NCI-H2029 treated with DMSO at 0.1 percent for 48 hours (cell line): ENCODE data around the gene IMMP2L.

ENCODE experiments used
- DNase-seq: peaks from one replicate; lab custom pipeline; 2025; lab: John Stamatoyannopoulos, UW

IMMP2L gene

DNA sequence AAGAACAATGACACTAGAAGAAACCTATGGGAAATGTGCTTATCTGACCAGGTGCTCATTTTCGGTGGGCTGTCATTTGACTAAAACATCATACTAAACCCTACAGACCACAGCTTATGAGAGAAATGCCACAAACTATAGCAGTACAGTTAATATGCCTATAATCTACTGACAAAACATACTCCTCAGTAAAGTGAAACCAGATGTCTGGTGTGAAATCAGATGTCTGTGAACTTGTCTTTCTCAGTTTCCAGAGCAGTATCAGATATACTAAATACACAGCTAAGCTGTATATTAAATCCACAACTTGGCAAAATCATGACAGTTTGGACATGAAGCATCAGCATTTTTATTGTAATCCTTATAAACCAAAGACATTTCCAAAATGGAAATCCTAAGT is 3.3 kb downstream of the IMMP2L start:
- DNase-seq, result no peak

DNA sequence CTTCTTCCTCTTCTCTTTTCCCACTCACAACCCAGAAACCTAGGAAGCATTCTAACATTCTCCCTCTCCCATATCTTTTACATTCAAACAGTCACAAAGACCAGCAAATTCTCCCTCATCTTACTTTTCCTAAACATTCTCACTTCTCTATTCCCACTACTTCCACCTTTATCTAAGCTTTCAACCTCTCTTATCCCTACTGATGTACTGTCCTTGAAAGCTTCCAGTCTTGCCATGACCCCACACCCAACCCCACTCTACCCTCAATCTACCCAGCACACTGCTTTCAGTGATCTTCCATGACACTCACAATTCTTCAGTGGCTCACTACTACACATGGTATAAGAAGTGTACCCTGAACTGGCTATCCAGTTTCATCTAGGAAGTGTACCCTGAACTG is 5.3 kb downstream of the IMMP2L start:
- DNase-seq, result no peak

DNA sequence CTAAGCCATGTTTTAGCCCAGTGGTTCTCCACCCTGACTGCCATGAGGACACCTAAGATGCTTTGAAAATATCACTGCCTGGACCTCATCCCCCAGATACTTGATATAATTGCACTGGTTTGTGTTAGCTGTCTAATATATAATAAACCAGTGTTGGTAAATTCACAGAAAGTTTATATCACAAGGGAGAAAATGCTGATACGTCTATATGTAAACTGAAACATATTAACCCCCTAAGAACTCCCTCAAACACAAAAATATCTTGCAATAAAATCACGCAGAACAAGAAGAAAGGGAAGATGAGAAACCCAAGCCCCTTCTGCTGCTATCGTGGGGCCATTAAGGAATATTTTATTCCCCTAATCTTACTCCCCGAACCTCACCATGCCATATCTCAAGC is 8.2 kb downstream of the IMMP2L start:
- no peak for DNase-seq

DNA sequence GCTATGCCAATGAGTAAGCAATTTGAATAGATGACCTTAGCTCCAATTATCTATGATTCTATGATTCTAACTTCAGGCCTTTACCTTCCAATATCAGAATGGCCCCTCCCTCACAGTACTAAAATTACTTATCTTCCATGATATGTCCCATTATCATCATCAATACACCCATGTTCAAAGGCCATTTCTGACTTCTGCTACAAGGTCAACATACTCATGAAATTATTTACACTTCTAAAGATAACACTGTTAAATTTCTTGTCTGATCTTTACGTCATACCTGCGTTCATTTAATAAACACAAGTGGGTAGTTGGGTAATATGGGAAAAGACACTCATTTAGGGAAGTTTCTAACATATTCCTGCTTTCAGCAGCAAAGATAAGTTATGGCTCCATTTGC is 21.2 kb downstream of the IMMP2L start:
- no peak for DNase-seq

DNA sequence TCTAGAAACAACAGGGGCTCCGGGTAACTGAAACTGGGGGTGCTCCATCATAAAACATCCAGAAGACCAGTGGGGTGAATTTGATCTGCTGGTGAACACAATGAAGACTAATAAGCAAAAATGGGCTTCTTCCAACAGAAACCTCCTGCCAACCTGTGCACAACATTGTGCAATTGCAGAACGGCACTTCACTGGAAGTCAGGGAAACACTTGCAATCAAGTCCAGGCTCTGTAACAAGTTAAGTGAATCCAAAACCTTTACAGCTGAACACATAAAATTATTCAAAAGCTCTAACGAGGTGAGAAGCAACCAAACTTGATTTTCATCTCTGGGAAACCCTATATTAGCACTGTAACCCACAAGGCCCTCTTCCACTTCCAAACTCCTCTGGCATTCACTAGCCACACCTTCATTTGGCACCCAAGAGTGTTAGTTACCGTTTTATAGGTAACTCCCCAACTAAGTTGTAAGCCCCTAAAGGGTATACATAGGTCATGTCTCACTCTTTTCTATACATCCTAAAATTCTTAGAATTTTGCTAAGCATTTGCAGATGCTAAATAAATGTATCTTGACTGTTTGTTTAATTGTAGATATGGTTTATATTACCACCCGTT is 22.0 kb downstream of the IMMP2L start:
- no peak for DNase-seq

DNA sequence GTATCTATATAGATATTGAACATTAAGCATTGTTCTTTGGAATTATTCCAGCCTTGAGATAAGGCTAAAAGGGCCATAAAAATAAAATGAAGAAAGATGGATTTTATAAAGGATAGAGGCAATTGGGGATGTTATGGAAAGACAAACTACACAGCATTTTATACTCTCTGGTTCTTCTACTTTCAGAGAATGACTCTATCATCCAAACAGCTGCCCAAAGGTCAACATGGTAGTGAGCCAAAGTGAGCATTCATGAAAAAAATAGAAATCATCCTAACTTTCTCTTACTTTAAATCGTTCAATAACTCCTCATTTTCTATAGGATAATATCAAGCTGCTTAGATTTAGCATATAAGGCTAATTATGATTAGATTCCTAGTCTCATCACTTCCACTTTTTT is 25.2 kb downstream of the IMMP2L start:
- DNase-seq, result no peak

DNA sequence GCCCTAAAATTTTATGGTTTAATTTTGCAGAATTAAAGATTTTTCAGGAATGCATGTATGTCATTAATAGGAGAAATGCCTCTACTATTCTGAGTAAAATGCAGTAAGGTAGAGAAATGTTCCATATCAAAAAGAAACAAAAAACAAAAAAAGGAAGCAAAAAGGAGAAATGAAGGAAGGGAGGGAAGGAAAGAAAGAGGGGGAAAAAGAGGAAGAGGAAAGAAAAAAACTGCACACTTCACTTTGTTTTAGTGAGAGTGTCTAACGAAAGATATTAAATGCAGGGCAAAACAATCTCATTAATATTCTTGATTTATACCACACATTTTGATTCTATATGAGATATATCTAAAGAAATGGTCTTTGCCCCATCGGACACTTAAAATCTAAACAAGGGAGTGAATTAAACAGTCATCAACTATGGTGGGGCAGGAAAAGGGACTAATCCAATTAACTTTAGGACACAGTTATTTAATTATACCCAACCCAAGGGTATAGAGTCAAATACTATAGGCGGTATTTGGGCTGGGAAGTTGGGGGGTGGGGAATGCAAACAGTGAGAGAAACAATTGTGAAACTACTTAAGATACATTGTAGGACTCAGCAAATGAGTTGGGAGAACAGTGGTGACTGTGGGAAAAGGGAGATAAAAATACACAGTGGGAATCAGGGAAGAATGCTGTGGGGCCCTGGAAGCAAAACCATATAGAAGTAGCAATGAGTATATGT is 27.0 kb downstream of the IMMP2L start:
- no peak for DNase-seq

DNA sequence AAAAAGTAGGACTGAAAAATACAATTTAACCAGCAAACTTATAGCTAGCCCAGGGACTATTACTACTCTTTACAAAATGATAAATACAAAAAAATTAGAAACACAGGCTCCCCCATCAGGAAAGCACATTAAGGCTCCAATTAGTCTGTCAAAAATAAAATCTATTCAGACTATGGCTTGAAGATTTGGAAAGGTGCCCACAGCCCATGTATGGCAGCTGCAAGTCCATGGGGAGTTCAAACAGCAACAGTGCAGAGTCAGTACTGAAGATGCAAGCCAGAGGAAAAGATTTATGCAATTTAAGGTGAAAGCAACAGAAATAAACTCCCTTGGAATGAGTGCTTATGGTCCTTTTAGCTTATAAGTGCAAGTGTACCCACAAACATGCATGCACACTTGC is 29.7 kb downstream of the IMMP2L start:
- no peak for DNase-seq

DNA sequence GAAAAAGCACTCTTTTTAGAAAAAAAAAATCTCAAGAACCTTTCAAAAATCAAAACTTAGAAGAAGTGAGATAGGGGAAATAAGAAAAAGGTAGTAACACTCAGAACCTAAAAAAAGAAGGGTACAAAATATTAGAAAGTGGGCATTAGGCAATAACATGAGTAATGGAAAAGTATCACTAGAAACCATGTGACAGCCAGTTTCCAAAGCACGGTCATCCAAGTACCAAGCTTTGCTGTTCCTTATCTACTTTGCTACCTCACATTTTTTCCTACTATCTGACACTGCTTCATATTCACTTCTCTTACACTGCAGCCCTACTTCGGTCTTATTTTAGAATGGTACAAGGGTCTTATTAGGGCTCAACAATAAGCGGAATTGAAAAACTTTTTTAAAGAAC is 30.3 kb downstream of the IMMP2L start:
- DNase-seq, result no peak

DNA sequence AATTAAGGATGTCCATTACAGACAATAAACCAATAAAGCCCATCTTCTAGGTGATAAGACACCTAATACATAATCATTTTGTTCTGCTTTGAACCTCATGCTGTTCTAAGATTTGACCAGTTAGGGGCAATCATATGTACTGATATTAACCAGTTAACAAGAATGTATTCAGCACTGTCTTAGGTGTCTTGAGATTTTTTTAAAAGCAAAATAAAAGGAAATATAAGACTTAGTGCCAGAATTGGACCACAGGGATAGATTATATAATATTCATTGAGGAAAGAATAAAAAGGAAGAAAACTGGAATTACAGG is 32.0 kb downstream of the IMMP2L start:
- no peak for DNase-seq

DNA sequence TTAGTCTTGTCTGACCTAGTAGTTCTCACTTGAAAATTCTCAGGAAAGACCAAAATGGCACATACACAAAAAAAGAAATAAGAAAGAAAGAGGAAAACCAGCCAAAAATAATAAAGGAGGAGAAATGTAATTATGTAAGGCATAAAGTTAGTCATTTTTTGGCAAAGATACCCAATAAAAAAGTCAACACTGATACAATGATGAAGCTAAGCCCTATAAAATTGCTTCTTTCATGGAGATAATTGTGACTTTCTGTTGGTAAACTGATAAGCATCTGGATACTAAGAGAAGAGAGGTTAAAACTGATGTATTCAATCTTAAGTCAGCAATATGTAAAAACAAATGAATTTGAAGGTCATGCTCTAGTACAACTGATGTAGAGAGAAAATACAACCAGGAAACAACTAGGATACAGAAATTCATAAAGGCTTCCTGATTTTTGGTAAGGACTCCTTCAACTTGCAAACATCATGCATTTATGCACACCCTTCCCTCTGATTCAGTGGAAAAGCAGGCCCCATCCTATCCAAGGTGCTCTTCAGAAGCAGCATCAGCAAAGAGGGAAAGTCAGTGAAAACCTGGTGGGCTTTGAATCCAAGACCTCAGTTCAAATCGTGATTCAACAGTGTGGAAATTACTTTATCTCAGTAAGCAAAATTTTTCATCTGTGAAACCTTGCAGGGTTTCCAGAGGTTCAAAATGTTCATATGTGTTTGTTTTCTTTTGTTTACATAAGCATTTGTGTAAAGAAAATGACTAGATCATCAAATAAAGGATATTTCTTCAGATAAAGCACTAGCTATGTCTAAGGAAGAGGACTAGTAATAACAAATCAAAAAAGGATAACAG is 32.6 kb downstream of the IMMP2L start:
- DNase-seq, result no peak

DNA sequence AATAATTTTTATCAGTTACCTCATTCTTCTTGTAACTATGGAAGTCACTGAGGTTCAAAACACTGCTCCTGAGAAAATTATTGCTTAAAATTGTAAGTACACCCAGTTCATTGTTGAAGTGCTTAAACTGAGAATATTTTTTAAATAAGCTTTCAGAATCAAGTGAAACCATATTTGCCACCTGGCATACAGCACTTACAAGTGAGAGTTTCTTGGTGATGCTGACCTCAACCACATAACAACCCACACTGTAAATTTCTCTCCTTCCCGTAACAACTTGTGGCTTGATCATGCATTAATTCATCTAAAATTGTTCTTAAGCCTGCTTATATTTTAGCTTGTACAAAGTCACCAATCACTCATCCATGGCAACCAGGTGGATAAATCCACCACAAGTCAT is 34.0 kb downstream of the IMMP2L start:
- no peak for DNase-seq

DNA sequence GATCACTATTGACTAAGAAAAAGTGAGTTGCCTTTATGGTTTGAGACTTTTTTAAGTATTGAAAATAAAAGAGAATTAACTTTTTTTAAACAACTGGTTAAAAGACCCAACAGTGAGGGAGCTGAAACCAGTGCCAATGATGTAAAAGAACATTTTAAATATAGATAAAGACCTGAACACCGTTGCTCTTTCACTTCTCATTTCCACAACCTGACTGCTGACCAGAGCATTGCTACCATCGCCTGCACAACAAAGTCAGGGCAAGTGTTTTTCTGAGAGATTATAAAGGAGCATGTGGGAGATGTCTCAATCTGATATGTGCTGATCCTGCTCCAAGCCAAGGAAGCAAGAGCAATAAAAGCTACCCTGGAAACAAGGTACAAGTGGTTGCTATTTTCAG is 34.7 kb downstream of the IMMP2L start:
- DNase-seq, result no peak

DNA sequence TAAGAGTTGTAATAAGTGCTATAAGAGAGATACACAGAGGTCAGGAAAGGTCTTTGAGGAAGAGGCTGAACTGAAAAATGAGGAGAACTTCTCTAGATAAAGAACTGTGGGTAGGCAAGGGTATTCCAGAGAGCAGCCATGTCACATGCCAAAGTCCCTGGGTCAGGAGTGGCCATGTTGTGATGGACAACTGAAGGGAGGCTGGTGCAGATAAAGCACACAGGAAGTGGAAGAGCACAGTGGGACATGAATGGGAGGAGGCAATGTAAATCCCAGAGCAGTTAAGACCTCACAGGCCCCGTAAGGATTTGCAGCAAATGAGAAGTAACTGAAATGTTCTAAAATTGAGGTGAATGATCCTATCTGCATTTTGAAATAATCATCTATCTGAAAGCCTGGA is 37.2 kb downstream of the IMMP2L start:
- DNase-seq, result no peak

DNA sequence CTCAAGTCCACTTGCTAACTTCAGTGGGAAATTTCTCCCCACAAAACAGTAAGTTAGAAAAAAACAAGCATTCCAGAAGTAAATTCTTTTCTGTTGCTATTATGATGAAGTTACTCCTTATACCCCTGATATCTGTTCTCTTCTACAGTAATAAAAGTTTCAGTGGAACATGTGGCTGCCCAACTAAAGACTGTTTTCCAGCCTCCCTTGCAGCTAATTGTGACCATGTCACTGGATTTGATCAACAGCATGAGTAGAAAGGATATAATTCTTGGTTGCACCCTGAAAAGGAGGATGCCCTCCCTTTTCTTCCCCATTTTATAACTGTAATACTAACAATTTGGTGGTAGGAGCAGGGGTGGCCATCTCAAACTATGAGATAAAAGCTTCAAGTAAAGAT is 40.6 kb downstream of the IMMP2L start:
- DNase-seq, result no peak

DNA sequence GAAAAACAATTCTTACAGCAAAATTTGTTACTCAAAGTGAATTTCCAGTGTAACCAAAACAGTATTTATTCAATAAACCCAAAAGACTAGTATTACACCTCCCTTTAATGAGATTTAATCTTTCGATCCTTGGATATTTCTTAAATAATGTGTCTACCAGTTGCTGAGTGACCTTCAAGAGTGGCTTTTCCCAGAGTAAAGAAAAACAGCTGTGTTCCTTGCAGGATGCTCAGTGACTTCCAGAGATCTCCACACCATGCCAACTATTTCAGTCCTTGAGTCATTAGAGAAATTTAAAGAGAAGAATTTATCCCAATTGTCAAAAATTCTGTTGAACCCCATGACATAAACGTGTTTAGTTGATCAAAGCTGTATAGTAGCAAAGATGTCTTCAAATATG is 44.0 kb downstream of the IMMP2L start:
- DNase-seq, result no peak

DNA sequence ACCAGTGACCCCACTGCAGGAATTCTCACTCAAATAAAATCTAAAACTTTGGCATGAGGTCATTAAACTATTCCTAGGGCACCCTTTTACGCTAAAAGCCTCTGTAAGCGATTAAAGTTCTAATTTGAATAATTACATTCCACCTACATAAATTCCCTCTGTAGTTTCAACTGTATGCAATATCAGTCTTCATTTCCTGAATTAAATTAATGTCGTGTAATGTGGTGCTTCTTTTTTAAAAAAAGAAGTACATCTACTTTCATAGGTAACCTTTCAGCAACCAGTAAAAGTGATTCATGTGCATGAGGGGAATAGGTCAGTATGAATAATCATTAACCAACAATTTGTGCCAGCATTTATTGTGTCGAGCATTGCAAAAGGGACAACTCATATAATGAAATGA is 44.7 kb downstream of the IMMP2L start:
- DNase-seq, result no peak

DNA sequence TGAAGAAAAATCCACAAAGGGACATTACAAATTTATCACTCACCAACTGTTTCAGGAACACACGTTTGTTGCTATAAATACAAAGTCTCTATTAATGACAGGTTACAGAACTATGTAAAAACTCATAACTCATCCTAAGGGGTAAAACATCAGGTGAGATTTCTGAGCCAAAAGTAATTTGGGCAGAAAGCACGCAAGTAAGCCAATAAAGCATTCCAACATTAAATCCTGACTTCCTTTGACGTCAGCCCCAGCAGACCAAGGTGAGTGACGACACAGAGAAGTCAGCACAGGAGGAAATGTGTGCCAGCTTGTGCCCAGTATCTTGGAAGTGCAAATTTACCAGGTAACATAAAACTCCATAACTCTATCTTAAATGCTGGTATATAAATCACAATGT is 45.7 kb downstream of the IMMP2L start:
- DNase-seq, result no peak

DNA sequence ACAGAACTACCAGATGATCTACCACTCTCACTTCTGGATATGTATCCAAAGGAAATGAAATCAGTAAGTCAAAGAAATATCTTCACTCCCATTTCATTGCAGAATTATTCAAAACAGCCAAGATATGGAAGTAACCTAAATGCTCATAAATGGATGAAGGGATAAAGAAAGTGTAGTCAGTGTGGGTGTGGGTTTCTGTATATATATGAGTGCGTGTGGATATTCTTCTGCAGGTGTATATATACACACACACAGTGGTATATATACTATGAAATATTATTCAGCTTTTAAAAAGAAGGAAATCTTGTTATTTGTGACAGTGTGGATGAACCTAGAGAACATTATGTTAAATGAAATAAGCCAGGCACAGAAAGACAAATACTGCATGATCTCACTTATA is 48.7 kb downstream of the IMMP2L start:
- no peak for DNase-seq

DNA sequence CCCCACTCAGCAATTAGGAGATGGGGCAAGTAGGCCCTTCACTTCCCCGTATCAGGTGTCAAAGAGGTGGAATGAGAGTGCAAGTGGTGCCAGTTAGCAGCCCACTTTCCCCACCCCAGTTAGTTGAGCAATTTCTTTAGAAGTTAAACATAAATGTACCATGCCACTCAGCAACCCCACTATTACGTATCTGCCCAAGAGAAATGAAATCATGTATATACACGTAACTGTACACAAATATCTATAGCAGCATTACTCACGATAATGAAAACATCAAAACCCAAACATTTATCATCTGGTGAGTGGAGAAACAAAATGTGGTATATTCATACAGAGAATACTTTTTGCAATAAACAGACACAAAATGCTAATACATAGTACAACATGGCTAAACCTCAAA is 50.4 kb downstream of the IMMP2L start:
- no peak for DNase-seq

DNA sequence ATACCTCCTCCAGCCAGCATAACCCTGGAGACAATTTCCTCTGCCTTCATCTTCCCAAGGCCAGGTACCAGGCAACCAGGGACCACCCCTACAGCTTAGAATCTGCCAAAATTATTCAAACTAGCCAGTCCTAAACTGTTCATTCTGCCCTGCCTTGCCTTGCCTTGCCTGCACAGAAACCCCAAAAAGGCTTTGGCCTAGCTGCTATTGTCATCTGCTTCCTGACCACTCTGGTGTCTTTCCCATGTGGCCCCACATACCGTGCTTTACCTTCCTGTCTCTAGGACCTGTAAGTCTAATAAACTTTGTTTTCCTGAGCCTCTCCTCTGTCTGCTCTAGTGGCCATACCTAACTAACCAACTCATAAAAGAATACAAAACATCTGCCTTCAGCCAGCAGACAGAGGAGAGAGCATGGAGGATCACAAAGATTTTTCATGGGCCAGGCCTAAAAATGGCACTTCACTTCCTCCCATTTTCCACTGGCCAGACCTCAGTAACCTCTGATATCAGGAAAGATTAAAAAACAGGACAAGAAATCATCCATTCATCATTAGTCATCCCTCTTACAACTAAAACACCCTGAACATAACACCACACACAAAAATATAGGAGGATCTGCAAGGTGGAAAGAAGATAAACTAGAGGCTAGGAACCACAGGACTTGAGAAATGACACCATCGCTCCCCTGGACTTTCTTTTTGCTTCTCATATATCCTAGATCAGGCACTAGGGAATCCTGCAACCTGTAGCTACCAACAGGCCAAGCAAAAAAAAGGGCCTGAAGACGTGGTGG is 51.5 kb downstream of the IMMP2L start:
- DNase-seq, result no peak

DNA sequence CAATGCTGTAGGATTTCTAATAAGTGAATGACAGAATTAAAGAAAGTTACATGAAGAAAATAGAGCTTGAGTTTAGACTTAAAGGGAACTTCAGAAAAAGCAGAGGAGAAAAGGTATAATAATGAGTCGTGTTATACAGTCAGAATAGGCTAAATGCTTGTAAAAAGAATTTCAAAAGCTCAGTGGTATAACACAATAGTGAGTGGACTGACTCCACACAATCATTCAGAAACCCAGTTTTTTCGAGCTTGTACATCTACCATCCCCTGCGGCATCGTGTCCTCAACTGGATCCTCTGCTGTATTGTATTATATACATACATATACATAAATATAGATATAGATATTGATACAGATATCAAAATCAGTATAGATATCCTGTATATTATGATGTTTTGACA is 52.2 kb downstream of the IMMP2L start:
- DNase-seq, result no peak

DNA sequence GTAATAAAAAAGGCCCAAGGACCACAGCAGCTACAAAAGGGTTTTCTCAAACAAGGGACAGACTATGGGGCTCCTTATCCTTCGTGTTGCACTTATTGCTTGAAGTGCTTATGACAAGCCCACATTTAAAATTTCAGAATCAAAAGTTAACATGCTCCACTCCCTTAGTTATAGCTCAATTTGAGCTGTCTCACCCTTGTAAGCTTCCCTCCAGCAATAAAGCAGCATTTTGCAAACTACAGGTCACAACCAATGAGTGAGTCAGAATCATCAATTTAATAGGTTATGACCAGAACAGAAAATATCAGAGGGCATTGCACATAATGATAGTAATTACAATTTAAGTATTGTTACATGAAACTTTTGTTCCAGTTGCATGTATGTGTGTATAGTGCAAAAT is 53.0 kb downstream of the IMMP2L start:
- no peak for DNase-seq
